Thymus (tissue), 11 donors: ENCODE data around the gene SELENOH. TPM values are rescaled to one million over a fixed set of nuclear protein-coding genes. Genes with fewer than 3 reads are reported as not detected.

Experiments
- DNase-seq, 9 donors: peaks; one replicate each; pipeline ENCODE4 v3.0.0-alpha.2; 2013; ENCODE audit warnings: low spot score in 9 of 9, low read depth in 6 of 9, missing footprints in 1 of 9
- H3K27ac ChIP-seq, 2 donors: one replicate each; pipeline ENCODE4 v1.5.1; 2013; ENCODE audit warnings: control low read depth in 1 of 2, low read depth in 1 of 2, low read length in 1 of 2, mild to moderate bottlenecking in 1 of 2, moderate library complexity in 1 of 2
- H3K27me3 ChIP-seq, 2 donors: one replicate each; pipeline ENCODE4 v1.5.1; 2013; ENCODE audit warnings: low read length in 1 of 2; ENCODE audit not compliant: control insufficient read depth in 2 of 2, insufficient read depth in 1 of 2
- H3K36me3 ChIP-seq, 2 donors: one replicate each; pipeline ENCODE4 v1.5.1; 2013; ENCODE audit warnings: low read length in 1 of 2, mild to moderate bottlenecking in 1 of 2, moderate library complexity in 1 of 2; ENCODE audit not compliant: control insufficient read depth in 2 of 2, insufficient read depth in 2 of 2
- H3K4me1 ChIP-seq, 2 donors: one replicate each; pipeline ENCODE4 v1.5.1; 2013; ENCODE audit warnings: low read length in 2 of 2; ENCODE audit not compliant: control insufficient read depth in 2 of 2, insufficient read depth in 2 of 2
- H3K4me3 ChIP-seq, 2 donors: one replicate each; pipeline ENCODE4 v1.5.1; 2013; ENCODE audit warnings: low read length in 2 of 2, control low read depth in 1 of 2, mild to moderate bottlenecking in 1 of 2
- H3K9me3 ChIP-seq, 2 donors: one replicate each; pipeline ENCODE4 v1.5.1; 2013; ENCODE audit warnings: low read length in 1 of 2, mild to moderate bottlenecking in 1 of 2; ENCODE audit not compliant: control insufficient read depth in 2 of 2, insufficient read depth in 1 of 2
- WGBS: extraction: QIAGEN DNeasy Blood & Tissue Kit; methylation state at CpG from one replicate; pipeline ENCODE4 v1.1.7; 2013; 5-methylcytosine and 5-hydroxymethylcytosine counted together
- polyA plus RNA-seq: library from polyadenylated mRNA; stranded (reverse); fragments of 200-250 nt; gene quantifications from one replicate; pipeline ENCODE4 v1.2.3, GENCODE V29; 2013
- total RNA-seq: library from RNA; stranded (reverse); fragments of 120-200 nt; gene quantifications from one replicate; pipeline ENCODE4 v1.2.4, GENCODE V29; 2013
- donor health status: healthy.

SELENOH gene
- total and polyA plus RNA-seq, 2 donors: 198 to 206 TPM

- 94% methylated on average over 4 of the region's 4 CpGs for WGBS
- DNase-seq: no peak
These were observed 31.3 kb downstream of the SELENOH start for GRCh38 chr11:57772562-57772961.

GRCh38 chr11:57773026-57773598, 31.8 kb downstream of the SELENOH start:
- Histone ChIP-seq H3K4me3 (no peak overlapping the region), H3K4me1 (peaks cover 0 to 17% of the 10 kb centered on the region in 2 donors), H3K27ac (no peak overlapping the region), H3K27me3 (no peaks in the 10 kb centered on the region), H3K9me3 (no peaks in the 10 kb centered on the region), H3K36me3 (no peaks in the 10 kb centered on the region)
- 97% methylated on average over 5 of the region's 5 CpGs for WGBS
- no peak for DNase-seq

More at GRCh38 chr11:57772562-57772961, 31.3 kb downstream of the SELENOH start:
- H3K27me3 ChIP-seq: no peaks in the 10 kb centered on the region
- H3K36me3 ChIP-seq: no peaks in the 10 kb centered on the region
- H3K4me3 ChIP-seq: no peak overlapping the region
- H3K4me1 ChIP-seq: peaks cover 0 to 13% of the 10 kb centered on the region in 2 donors
- no peak overlapping the region for H3K27ac ChIP-seq
- H3K9me3 ChIP-seq: no peaks in the 10 kb centered on the region

- WGBS: 81% methylated on average over 5 of the region's 5 CpGs
- DNase-seq: no peak
- Histone ChIP-seq H3K9me3 (no peaks in the 10 kb centered on the region), H3K27ac (no peak overlapping the region), H3K36me3 (no peaks in the 10 kb centered on the region), H3K4me1 (peaks cover 5 to 25% of the 10 kb centered on the region in 2 donors), H3K27me3 (no peaks in the 10 kb centered on the region), H3K4me3 (no peak overlapping the region)
These were observed 34.2 kb downstream of the SELENOH start for GRCh38 chr11:57775491-57775890.

GRCh38 chr11:57776031-57776521, 34.8 kb downstream of the SELENOH start:
- 81% methylated on average over 3 of the region's 3 CpGs for WGBS
- no peak for DNase-seq
- Histone ChIP-seq H3K27me3 (no peaks in the 10 kb centered on the region), H3K36me3 (no peaks in the 10 kb centered on the region), H3K9me3 (no peaks in the 10 kb centered on the region), H3K27ac (no peak overlapping the region), H3K4me3 (no peak overlapping the region), H3K4me1 (peaks cover 5 to 28% of the 10 kb centered on the region in 2 donors)

- H3K4me3 ChIP-seq: no peak overlapping the region
- WGBS: 93% methylated on average over 2 of the region's 2 CpGs
- no peak for DNase-seq
These were observed 35.4 kb downstream of the SELENOH start for GRCh38 chr11:57776577-57777210.

GRCh38 chr11:57777969-57778317, 36.7 kb downstream of the SELENOH start:
- Histone ChIP-seq H3K4me1 (peaks cover 5 to 33% of the 10 kb centered on the region in 2 donors), H3K4me3 (no peak overlapping the region), H3K9me3 (no peaks in the 10 kb centered on the region), H3K27me3 (no peaks in the 10 kb centered on the region), H3K36me3 (no peaks in the 10 kb centered on the region), H3K27ac (peak overlapping the region; percentile 53 to 69)
- WGBS: 94% methylated on average over 3 of the region's 3 CpGs
- no peak for DNase-seq

More at GRCh38 chr11:57776577-57777210, 35.4 kb downstream of the SELENOH start:
- Histone ChIP-seq H3K4me1 (peaks cover 5 to 33% of the 10 kb centered on the region in 2 donors), H3K36me3 (no peaks in the 10 kb centered on the region), H3K27ac (peak overlapping the region in 1 of 2 donors; percentile 2), H3K27me3 (no peaks in the 10 kb centered on the region), H3K9me3 (no peaks in the 10 kb centered on the region)

GRCh38 chr11:57778318-57779037, 37.2 kb downstream of the SELENOH start:
- WGBS: 61% methylated on average over 6 of the region's 6 CpGs
- Histone ChIP-seq H3K4me3 (no peak overlapping the region), H3K9me3 (no peaks in the 10 kb centered on the region), H3K36me3 (no peaks in the 10 kb centered on the region), H3K27me3 (no peaks in the 10 kb centered on the region), H3K4me1 (peaks cover 5 to 33% of the 10 kb centered on the region in 2 donors), H3K27ac (peak overlapping the region; percentile 53 to 69)
- no peak for DNase-seq

GRCh38 chr11:57779276-57779675, 38.0 kb downstream of the SELENOH start:
- H3K4me1 ChIP-seq: peaks cover 5 to 33% of the 10 kb centered on the region in 2 donors
- DNase-seq: no peak
- no peak overlapping the region for H3K4me3 ChIP-seq
- H3K27ac ChIP-seq: no peak overlapping the region
- H3K9me3 ChIP-seq: no peaks in the 10 kb centered on the region
- WGBS: 96% methylated on average over 1 of the region's 1 CpG
- no peaks in the 10 kb centered on the region for H3K36me3 ChIP-seq
- no peaks in the 10 kb centered on the region for H3K27me3 ChIP-seq

GRCh38 chr11:57781529-57781943, 40.2 kb downstream of the SELENOH start:
- Histone ChIP-seq H3K4me1 (peaks cover 5 to 26% of the 10 kb centered on the region in 2 donors), H3K27me3 (no peaks in the 10 kb centered on the region), H3K9me3 (no peaks in the 10 kb centered on the region), H3K27ac (peak overlapping the region in 1 of 2 donors; percentile 42), H3K36me3 (no peaks in the 10 kb centered on the region), H3K4me3 (no peak overlapping the region)
- WGBS: 88% methylated on average over 3 of the region's 3 CpGs
- no peak for DNase-seq
